Measurements from ENCODE around the gene KAT6B.

DNA sequence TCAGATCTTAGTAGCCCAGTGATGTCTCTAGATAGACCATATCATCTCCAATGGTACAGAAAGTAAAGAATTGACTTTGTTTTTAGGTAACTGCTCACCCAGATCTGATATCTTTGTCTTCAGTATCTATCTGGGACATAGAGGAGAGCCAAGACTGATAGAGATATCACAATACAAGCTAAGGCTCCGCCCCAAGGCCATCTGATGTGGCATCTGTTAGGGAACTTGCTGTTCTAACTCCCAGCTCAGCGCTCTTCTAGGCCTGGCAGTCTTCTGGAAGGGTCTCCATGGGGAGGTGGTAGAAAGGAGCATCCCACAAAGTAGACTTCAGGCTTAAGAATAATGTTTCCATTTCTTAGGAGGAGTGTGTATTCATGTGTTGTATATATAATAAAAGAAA, 196.7 kb downstream of the KAT6B start:
- TF ChIP-seq TBL1XR1 (IDR thresholded peaks at IDR 0.05; ENCODE audit: low read depth, low read length) (no peak), SUPT20H (IDR thresholded peaks at IDR 0.05; ENCODE audit: borderline replicate concordance, control insufficient read depth, low read depth, low read length) (no peak), MXI1 (IDR thresholded peaks at IDR 0.05; ENCODE audit: low read depth, low read length) (no peak)
- TF ChIP-seq, protein P1, sequence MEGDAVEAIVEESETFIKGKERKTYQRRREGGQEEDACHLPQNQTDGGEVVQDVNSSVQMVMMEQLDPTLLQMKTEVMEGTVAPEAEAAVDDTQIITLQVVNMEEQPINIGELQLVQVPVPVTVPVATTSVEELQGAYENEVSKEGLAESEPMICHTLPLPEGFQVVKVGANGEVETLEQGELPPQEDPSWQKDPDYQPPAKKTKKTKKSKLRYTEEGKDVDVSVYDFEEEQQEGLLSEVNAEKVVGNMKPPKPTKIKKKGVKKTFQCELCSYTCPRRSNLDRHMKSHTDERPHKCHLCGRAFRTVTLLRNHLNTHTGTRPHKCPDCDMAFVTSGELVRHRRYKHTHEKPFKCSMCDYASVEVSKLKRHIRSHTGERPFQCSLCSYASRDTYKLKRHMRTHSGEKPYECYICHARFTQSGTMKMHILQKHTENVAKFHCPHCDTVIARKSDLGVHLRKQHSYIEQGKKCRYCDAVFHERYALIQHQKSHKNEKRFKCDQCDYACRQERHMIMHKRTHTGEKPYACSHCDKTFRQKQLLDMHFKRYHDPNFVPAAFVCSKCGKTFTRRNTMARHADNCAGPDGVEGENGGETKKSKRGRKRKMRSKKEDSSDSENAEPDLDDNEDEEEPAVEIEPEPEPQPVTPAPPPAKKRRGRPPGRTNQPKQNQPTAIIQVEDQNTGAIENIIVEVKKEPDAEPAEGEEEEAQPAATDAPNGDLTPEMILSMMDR (IDR thresholded peaks at IDR 0.05 in 2 of 3, conservative IDR thresholded peaks at IDR 0.05 in 1 of 3; ENCODE audit: control insufficient read depth in 2 of 3, extremely low read depth in 1 of 3, insufficient read depth in 1 of 3, low read depth in 3 of 3, low read length in 3 of 3): no peak
